Measurements from ENCODE around the gene LMTK3.

- no peak for TF ChIP-seq POLR2AphosphoS5 (IDR thresholded peaks at IDR 0.05)
- TF ChIP-seq CTCF (IDR thresholded peaks at IDR 0.05; ENCODE audit: poor library complexity, severe bottlenecking) = no peak
- TF ChIP-seq TAF1 (IDR thresholded peaks at IDR 0.05; ENCODE audit: low read depth) = no peak
- no peak for TF ChIP-seq SMC3 (conservative IDR thresholded peaks at IDR 0.05; ENCODE audit: poor library complexity)
- TF ChIP-seq EZH2 (IDR thresholded peaks at IDR 0.05; ENCODE audit: borderline replicate concordance, insufficient read depth, low read length, poor library complexity, severe bottlenecking) = no peak
- TF ChIP-seq RAD21 (conservative IDR thresholded peaks at IDR 0.05) = no peak
- TF ChIP-seq REST (IDR thresholded peaks at IDR 0.05; ENCODE audit: borderline replicate concordance) = no peak
- no peak for TF ChIP-seq EP300 (conservative IDR thresholded peaks at IDR 0.05; ENCODE audit: poor library complexity, severe bottlenecking)
Observed at GRCh38 chr19:48451624-48452023, 60.0 kb downstream of the LMTK3 start.
